Endothelial cell of umbilical vein (primary cell): ENCODE results near the gene TBC1D17.

Source experiments
- CTCF ChIP-seq, 2 donors: IDR thresholded peaks; 1 replicate in 1 of 2; 2 replicates in 1 of 2; pipeline ENCODE4 v1.5.1; 2011; ENCODE audit warnings: low read length in 2 of 2, mild to moderate bottlenecking in 2 of 2, moderate library complexity in 2 of 2, control low read depth in 1 of 2, inconsistent platforms in 1 of 2, low read depth in 1 of 2; ENCODE audit not compliant: insufficient read depth in 1 of 2; ENCODE audit errors: extremely low read depth in 1 of 2
- EZH2 ChIP-seq: IDR thresholded peaks from 2 replicates; pipeline ENCODE4 v1.6.1; 2012; ENCODE audit warnings: borderline replicate concordance, low read depth, mild to moderate bottlenecking, moderate library complexity, low read length, inconsistent platforms; ENCODE audit not compliant: severe bottlenecking
- FOS ChIP-seq: IDR thresholded peaks from 2 replicates; pipeline ENCODE4 v1.6.1; 2011; ENCODE audit warnings: mild to moderate bottlenecking, low read length, moderate library complexity, borderline replicate concordance; ENCODE audit not compliant: insufficient read depth
- GATA2 ChIP-seq: IDR thresholded peaks from 2 replicates; pipeline ENCODE4 v1.7.0; 2011; ENCODE audit warnings: low read depth, mild to moderate bottlenecking, moderate library complexity, mixed read lengths, low read length; ENCODE audit not compliant: insufficient read length, insufficient read depth
- JUN ChIP-seq: IDR thresholded peaks from 2 replicates; pipeline ENCODE4 v1.6.1; 2011; ENCODE audit warnings: borderline replicate concordance, low read depth; ENCODE audit not compliant: insufficient read length, insufficient read depth
- MAX ChIP-seq: IDR thresholded peaks from 2 replicates; pipeline ENCODE4 v1.6.1; 2011; ENCODE audit not compliant: insufficient read depth, insufficient read length
- MYC ChIP-seq: IDR thresholded peaks from one replicate; pipeline ENCODE4 v1.6.1; 2011; ENCODE audit warnings: mild to moderate bottlenecking, low read depth, low read length
- POLR2A ChIP-seq: IDR thresholded peaks from 2 replicates; pipeline ENCODE4 v1.6.1; 2012; ENCODE audit warnings: low read depth, mild to moderate bottlenecking, control low read depth, low read length
- POLR2AphosphoS5 ChIP-seq: IDR thresholded peaks from 2 replicates; pipeline ENCODE4 v1.6.1; 2012; ENCODE audit warnings: low read depth, mild to moderate bottlenecking, control low read depth, low read length, moderate library complexity; ENCODE audit not compliant: insufficient read depth

GRCh38 chr19:49894011-49894664 is 16.6 kb downstream of the TBC1D17 start:
- TF ChIP-seq CTCF (IDR thresholded peaks at IDR 0.05; ENCODE audit: extremely low read depth in 1 of 2, insufficient read depth in 1 of 2, low read depth in 1 of 2, low read length in 2 of 2) (no peak), MYC (no peak), MAX (no peak), POLR2A (no peak), FOS (no peak), EZH2 (no peak), JUN (no peak), POLR2AphosphoS5 (no peak), GATA2 (no peak)
